H1 (cell line): Measurements from ENCODE around the gene IFNGR1. TPM values are rescaled to one million over a fixed set of nuclear protein-coding genes. Genes with fewer than 3 reads are reported as not detected.
A peak's percentile ranks its signal among the peaks of the same experiment; 100 is the strongest.

Source experiments
- CTCF ChIA-PET: fragments of 300-600 bp; sonication (Branson Sonifier 250); formaldehyde crosslinking; loops from one replicate; lab custom pipeline; 2021; ENCODE audit not compliant: partially characterized antibody; lab: Charles Lee
- POLR2A ChIA-PET: fragments of 300-600 bp; sonication (Branson Sonifier 250); formaldehyde crosslinking; loops from one replicate; lab custom pipeline; 2021; ENCODE audit warnings: inconsistent platforms; ENCODE audit not compliant: partially characterized antibody; lab: Charles Lee
- DNase-seq, 2 experiments: peaks; one replicate each; pipeline versions ENCODE4 v3.0.0 to v3.0.0-alpha.2; 2010 to 2022; ENCODE audit warnings: low spot score in 2 of 2, low read depth in 1 of 2, mixed read lengths in 1 of 2
- FAIRE-seq: peaks from 2 replicates; lab custom pipeline; 2011; peaks lifted over from hg19 to GRCh38; lab: Jason Lieb, UNC
- H2AFZ ChIP-seq: 2 replicates; pipeline ENCODE4 v1.8.1; 2012; ENCODE audit warnings: low read length, inconsistent platforms
- H2AK5ac ChIP-seq: 2 replicates; pipeline ENCODE4 v1.6.1; 2013; ENCODE audit warnings: low read depth, low read length
- H2BK120ac ChIP-seq: replicated peaks from 2 replicates; pipeline ENCODE3; 2013; ENCODE audit warnings: low read depth, low read length, inconsistent platforms
- H2BK12ac ChIP-seq: 2 replicates; pipeline ENCODE4 v1.6.1; 2013; ENCODE audit warnings: low read depth, low read length
- H2BK15ac ChIP-seq: 2 replicates; pipeline ENCODE4 v1.6.1; 2013; ENCODE audit warnings: low read length
- H2BK20ac ChIP-seq: 2 replicates; pipeline ENCODE4 v1.6.1; 2013; ENCODE audit warnings: low read length
- H2BK5ac ChIP-seq: 2 replicates; pipeline ENCODE4 v1.6.1; 2013; ENCODE audit warnings: low read depth, low read length
- H3K14ac ChIP-seq: 2 replicates; pipeline ENCODE4 v1.6.1; 2013; ENCODE audit warnings: inconsistent platforms; ENCODE audit not compliant: insufficient read length
- H3K18ac ChIP-seq: 2 replicates; pipeline ENCODE4 v1.6.1; 2013; ENCODE audit warnings: low read length; ENCODE audit errors: extremely low read depth
- H3K23ac ChIP-seq: 2 replicates; pipeline ENCODE4 v1.6.1; 2013; ENCODE audit warnings: inconsistent platforms; ENCODE audit not compliant: insufficient read length
- H3K23me2 ChIP-seq: 2 replicates; pipeline ENCODE4 v1.6.1; 2013; ENCODE audit warnings: low read depth, low read length
- H3K27ac ChIP-seq: 2 replicates; pipeline ENCODE4 v1.6.1; 2011; ENCODE audit warnings: low read depth, low read length, inconsistent platforms
- H3K27me3 ChIP-seq, 4 experiments: replicated peaks in 1 of 4; 1 replicate in 1 of 4; 2 replicates in 3 of 4; pipeline versions ENCODE4 v1.6.1 to v1.8.1; 2011 to 2013; ENCODE audit warnings: low read length in 3 of 4, mild to moderate bottlenecking in 3 of 4, inconsistent platforms in 2 of 4, mixed read lengths in 2 of 4, moderate library complexity in 1 of 4; ENCODE audit not compliant: control insufficient read depth in 3 of 4, insufficient read depth in 3 of 4; ENCODE audit errors: extremely low read depth in 1 of 4
- H3K36me3 ChIP-seq, 4 experiments: 2 replicates each; pipeline versions ENCODE4 v1.6.1 to v1.8.1; 2011 to 2013; ENCODE audit warnings: mild to moderate bottlenecking in 4 of 4, low read length in 3 of 4, moderate library complexity in 2 of 4, control low read depth in 1 of 4, inconsistent platforms in 1 of 4; ENCODE audit not compliant: insufficient read depth in 4 of 4, control insufficient read depth in 2 of 4
- H3K4ac ChIP-seq: replicated peaks from 2 replicates; pipeline ENCODE3; 2013; ENCODE audit warnings: low read length, low read depth, mixed read lengths, inconsistent platforms; ENCODE audit not compliant: insufficient read length
- H3K4me1 ChIP-seq, 4 experiments: replicated peaks in 1 of 4; 1 replicate in 1 of 4; 2 replicates in 3 of 4; pipeline versions ENCODE4 v1.6.1 to v1.8.1; 2011 to 2013; ENCODE audit warnings: low read length in 3 of 4, inconsistent platforms in 2 of 4, mixed read lengths in 1 of 4; ENCODE audit not compliant: insufficient read depth in 4 of 4, control insufficient read depth in 3 of 4
- H3K4me2 ChIP-seq, 2 experiments: 2 replicates each; pipeline versions ENCODE4 v1.6.1 to v1.8.1; 2011 to 2013; ENCODE audit warnings: low read depth in 2 of 2, low read length in 2 of 2, control low read depth in 1 of 2, inconsistent platforms in 1 of 2, mild to moderate bottlenecking in 1 of 2; ENCODE audit not compliant: insufficient read depth in 1 of 2
- H3K4me3 ChIP-seq, 4 experiments: fragments of 200-600, 300-600 bp in 1 of 4; sonication (generic), shearing (Covaris generic), sonication (Bioruptor Twin) in 1 of 4; 2 replicates each; pipeline versions ENCODE4 v1.5.1 to v1.8.1; 2011 to 2016; ENCODE audit warnings: low read length in 4 of 4, low read depth in 3 of 4, control low read depth in 2 of 4, inconsistent platforms in 2 of 4, mild to moderate bottlenecking in 2 of 4, mixed read lengths in 1 of 4, moderate library complexity in 1 of 4; ENCODE audit not compliant: insufficient read depth in 2 of 4; ENCODE audit errors: extremely low read depth in 1 of 4
- H3K56ac ChIP-seq: replicated peaks from 2 replicates; pipeline ENCODE3; 2013; ENCODE audit warnings: low read depth, mild to moderate bottlenecking, mixed read lengths, low read length, inconsistent platforms; ENCODE audit not compliant: insufficient read length
- H3K79me1 ChIP-seq: 2 replicates; pipeline ENCODE4 v1.6.1; 2013; ENCODE audit warnings: low read depth, low read length, control low read depth
- H3K79me2 ChIP-seq, 2 experiments: 2 replicates each; pipeline versions ENCODE4 v1.6.1 to v1.8.1; 2012 to 2013; ENCODE audit warnings: low read length in 2 of 2, mild to moderate bottlenecking in 2 of 2, inconsistent platforms in 1 of 2; ENCODE audit not compliant: insufficient read depth in 2 of 2, control insufficient read depth in 1 of 2
- H3K9ac ChIP-seq, 4 experiments: replicated peaks in 1 of 4; 1 replicate in 1 of 4; 2 replicates in 3 of 4; pipeline versions ENCODE4 v1.6.1 to v1.8.1; 2011 to 2013; ENCODE audit warnings: low read depth in 3 of 4, low read length in 3 of 4, control low read depth in 2 of 4, mild to moderate bottlenecking in 2 of 4, moderate library complexity in 2 of 4, inconsistent platforms in 1 of 4; ENCODE audit errors: extremely low read depth in 1 of 4
- H3K9me3 ChIP-seq, 2 experiments: 2 replicates each; pipeline versions ENCODE4 v1.6.1 to v1.8.1; 2012 to 2013; ENCODE audit warnings: mild to moderate bottlenecking in 2 of 2, moderate library complexity in 2 of 2, control low read depth in 1 of 2, inconsistent platforms in 1 of 2, low read depth in 1 of 2, low read length in 1 of 2, mixed read lengths in 1 of 2; ENCODE audit not compliant: insufficient read depth in 2 of 2
- H4K20me1 ChIP-seq, 2 experiments: replicated peaks in 1 of 2; 2 replicates each; pipeline versions ENCODE3 to v1.8.1; 2011 to 2013; ENCODE audit warnings: inconsistent platforms in 2 of 2, low read length in 2 of 2, mild to moderate bottlenecking in 1 of 2; ENCODE audit not compliant: insufficient read depth in 2 of 2, control insufficient read depth in 1 of 2
- H4K5ac ChIP-seq: 2 replicates; pipeline ENCODE4 v1.6.1; 2013; ENCODE audit warnings: low read length, low read depth, mixed read lengths, inconsistent platforms; ENCODE audit not compliant: insufficient read length
- H4K8ac ChIP-seq: 2 replicates; pipeline ENCODE4 v1.8.0; 2013; ENCODE audit warnings: mild to moderate bottlenecking, moderate library complexity, low read length, inconsistent platforms; ENCODE audit not compliant: insufficient read depth; ENCODE audit errors: extremely low read depth
- H4K91ac ChIP-seq: replicated peaks from 2 replicates; pipeline ENCODE3; 2013; ENCODE audit warnings: low read length, mixed read lengths, inconsistent platforms; ENCODE audit not compliant: insufficient read length
- GABPA ChIP-seq: IDR thresholded peaks from 2 replicates; pipeline ENCODE4 v1.6.1; 2011; ENCODE audit warnings: mild to moderate bottlenecking, low read length, moderate library complexity, borderline replicate concordance; ENCODE audit not compliant: insufficient read depth
- MAX ChIP-seq: IDR thresholded peaks from 2 replicates; pipeline ENCODE4 v1.6.1; 2012; ENCODE audit warnings: inconsistent platforms
- SP2 ChIP-seq: IDR thresholded peaks from 2 replicates; pipeline ENCODE4 v1.6.1; 2012; ENCODE audit warnings: mild to moderate bottlenecking, low read length, inconsistent platforms
- SUZ12 ChIP-seq: fragments of 200-600 bp; sonication (generic); IDR thresholded peaks from 2 replicates; pipeline ENCODE4 v1.6.1; 2012; ENCODE audit warnings: mild to moderate bottlenecking, inconsistent platforms, low read length, moderate library complexity, mixed read lengths
- TBP ChIP-seq: IDR thresholded peaks from 2 replicates; pipeline ENCODE4 v1.6.1; 2011; ENCODE audit warnings: low read depth, low read length, improper control_type of control experiment
- WGBS, 2 experiments: shearing (Covaris generic) in 1 of 2; methylation state at CpG; one replicate each; pipeline versions ENCODE4 v1.1.6 to v1.1.7; 2013 to 2015; ENCODE audit warnings: low lambda C conversion rate in 2 of 2, mixed read lengths in 2 of 2, inconsistent platforms in 1 of 2, low coverage in 1 of 2, missing lambda C conversion rate in 1 of 2; ENCODE audit not compliant: insufficient replicate concordance in 2 of 2, insufficient coverage in 1 of 2, insufficient read length in 1 of 2; ENCODE audit errors: extremely low coverage in 1 of 2, missing lambda C conversion rate in 1 of 2; 5-methylcytosine and 5-hydroxymethylcytosine counted together
- polyA plus RNA-seq, 7 experiments: library from polyadenylated mRNA; depleted of rRNA in 3 of 7; stranded (reverse) in 5 of 7; unstranded in 2 of 7; fragments of >200 nt in 5 of 7; fragments of 200-250 nt in 2 of 7; gene quantifications; 1 replicate in 5 of 7; 2 replicates in 1 of 7; 4 replicates in 1 of 7; pipeline versions ENCODE4 v1.2.1 to v1.2.3, GENCODE V29; 2011 to 2013; ENCODE audit warnings: missing spikeins in 2 of 7, mixed read lengths in 2 of 7
- total RNA-seq: library from RNA; stranded (reverse); fragmentation: NEBNext Ultra II Directional; extraction: Animal tissue kit (Norgen Biotek cat#: 25700); gene quantifications from 2 replicates; pipeline ENCODE4 v1.2.1, GENCODE V29; 2021

The IFNGR1 gene
- total and polyA plus RNA-seq, 2 of the 8 experiments (the other 6 are each of a cell fraction or from before 2014, with no cell fraction given) = 9.7 to 20.9 TPM

GRCh38 chr6:137170266-137171052 is 48.7 kb downstream of the IFNGR1 start:
- Histone ChIP-seq H3K4me2 (no peak overlapping the region), H2BK12ac (no peak overlapping the region), H3K36me3 (no peaks in the 10 kb centered on the region; a peak in 1 of 8 replicates), H2BK120ac (no peak overlapping the region), H2AFZ (0 out of 2 replicates have a peak overlapping the region, but pooled peaks have one; percentile 8), H3K4me1 (peaks cover 0 to 6% (median 3%) of the 10 kb centered on the region in 4 experiments; a peak in 3 of 7 replicates), H2BK20ac (no peak overlapping the region), H3K9me3 (peaks cover 15 to 16% of the 10 kb centered on the region in 2 experiments), H3K27ac (no peak overlapping the region), H4K5ac (no peak overlapping the region), H4K91ac (no peak overlapping the region), H3K14ac (no peak overlapping the region), H3K18ac (no peak overlapping the region), H2BK5ac (no peak overlapping the region), H2BK15ac (no peak overlapping the region), H3K9ac (no peak overlapping the region), H4K20me1 (no peaks in the 10 kb centered on the region), H3K4ac (no peak overlapping the region), H2AK5ac (no peak overlapping the region), H4K8ac (no peak overlapping the region), H3K23ac (no peak overlapping the region), H3K56ac (no peak overlapping the region), H3K79me1 (no peaks in the 10 kb centered on the region), H3K4me3 (no peak overlapping the region), H3K27me3 (no peaks in the 10 kb centered on the region), H3K79me2 (no peaks in the 10 kb centered on the region), H3K23me2 (no peaks in the 10 kb centered on the region)
- POLR2A ChIA-PET = no interaction called here
- no peak for DNase-seq
- CTCF ChIA-PET = interaction anchor here (0.6 to 1.6 kb wide), 3 partner anchors 76 to 1898 kb away, joined by 3 to 5 read pairs (median 4); no protein-coding TSS in a partner anchor
- FAIRE-seq = no peak
- 90% methylated on average over 13 of the region's 13 CpGs; no CpG with 5 or more reads in 1 of the 2 experiments for WGBS, 2 experiments
- no peak for TF ChIP-seq SUZ12
- no peak for TF ChIP-seq SP2
- no peak for TF ChIP-seq GABPA
- no peak for TF ChIP-seq MAX
- no peak for TF ChIP-seq TBP
